Colonic mucosa (tissue), 4 donors: ENCODE data around the gene MTA1. TPM values are rescaled to one million over a fixed set of nuclear protein-coding genes. Genes with fewer than 3 reads are reported as not detected.

Experiments
- DNase-seq: peaks from one replicate; pipeline ENCODE4 v3.0.0-alpha.2; 2020
- H3K27ac ChIP-seq: fragments of 200-600 bp; one replicate; pipeline ENCODE4 v1.8.0; 2021
- H3K27me3 ChIP-seq: fragments of 200-600 bp; one replicate; pipeline ENCODE4 v1.8.0; 2021
- H3K36me3 ChIP-seq: fragments of 200-600 bp; one replicate; pipeline ENCODE4 v1.8.0; 2021
- H3K4me1 ChIP-seq: fragments of 200-600 bp; one replicate; pipeline ENCODE4 v1.8.0; 2021; ENCODE audit warnings: mild to moderate bottlenecking
- H3K4me3 ChIP-seq: fragments of 200-600 bp; one replicate; pipeline ENCODE4 v1.8.0; 2021
- H3K9ac ChIP-seq, 2 donors: one replicate each; pipeline ENCODE4 v1.7.0; 2013; ENCODE audit warnings: control low read depth in 2 of 2, low read depth in 2 of 2, low read length in 2 of 2
- H3K9me3 ChIP-seq: fragments of 200-600 bp; one replicate; pipeline ENCODE4 v1.8.0; 2021
- CTCF ChIP-seq: fragments of 200-600 bp; IDR thresholded peaks from one replicate; pipeline ENCODE4 v1.8.0; 2022; ENCODE audit warnings: antibody characterized with exemption, mild to moderate bottlenecking
- intact Hi-C: fragments of 100-400 bp; cut with DNase I; formaldehyde crosslinking; loops from one replicate; pipeline ENCODE4 v1.14.1; 2022
- total RNA-seq, 2 donors: library from RNA; stranded (reverse); fragmentation: NEBNext Ultra II Directional in 1 of 2; extraction: Animal tissue kit (Norgen Biotek cat#: 25700) in 1 of 2; gene quantifications; one replicate each; pipeline ENCODE4 v1.2.1, GENCODE V29; 2021
- donor health status: healthy.
- donor health status: DM: no; HTN: no; CAD: no.
- donor health status: DM: no; HTN: no; CAD: no.

The MTA1 gene
- total RNA-seq, 2 donors from 2014 or later, result 47.0 to 90.2 TPM

DNA sequence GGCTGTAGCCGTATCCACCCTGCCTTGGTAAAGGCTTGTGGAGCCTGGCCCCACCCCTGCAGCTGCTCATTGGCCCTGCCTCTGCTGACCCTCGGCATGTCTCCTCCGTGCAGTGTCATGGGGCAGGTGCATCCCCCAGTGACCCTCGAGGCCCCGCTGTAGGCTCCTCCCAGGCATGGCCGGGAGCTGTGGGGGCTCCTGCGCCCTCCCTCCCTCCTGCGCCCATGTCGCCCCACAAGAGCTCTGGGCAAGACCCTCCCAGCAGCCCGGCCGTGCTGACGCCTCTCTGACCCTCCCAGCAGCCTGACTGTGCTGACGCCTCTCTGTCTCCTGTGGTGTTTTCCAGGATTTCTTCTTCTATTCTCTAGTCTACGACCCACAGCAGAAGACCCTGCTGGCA, 34.2 kb downstream of the MTA1 start:
- Histone ChIP-seq H3K4me1 (no peaks in the 10 kb centered on the region), H3K27ac (no peak overlapping the region), H3K36me3 (no peaks in the 10 kb centered on the region), H3K4me3 (no peak overlapping the region), H3K27me3 (no peaks in the 10 kb centered on the region), H3K9ac (no peak overlapping the region), H3K9me3 (no peaks in the 10 kb centered on the region)
- DNase-seq, result no peak
- no peak for TF ChIP-seq CTCF
- intact Hi-C loops, result no loop called here

GRCh38 chr14:105455086-105455640, 35.5 kb downstream of the MTA1 start:
- no peaks in the 10 kb centered on the region for H3K27me3 ChIP-seq
- no peaks in the 10 kb centered on the region for H3K4me1 ChIP-seq
- no peak overlapping the region for H3K4me3 ChIP-seq
- intact Hi-C loops, result no loop called here
- no peak overlapping the region for H3K9ac ChIP-seq
- no peaks in the 10 kb centered on the region for H3K9me3 ChIP-seq
- no peak for TF ChIP-seq CTCF
- H3K27ac ChIP-seq, result no peak overlapping the region
- DNase-seq, result no peak
- H3K36me3 ChIP-seq, result no peaks in the 10 kb centered on the region

DNA sequence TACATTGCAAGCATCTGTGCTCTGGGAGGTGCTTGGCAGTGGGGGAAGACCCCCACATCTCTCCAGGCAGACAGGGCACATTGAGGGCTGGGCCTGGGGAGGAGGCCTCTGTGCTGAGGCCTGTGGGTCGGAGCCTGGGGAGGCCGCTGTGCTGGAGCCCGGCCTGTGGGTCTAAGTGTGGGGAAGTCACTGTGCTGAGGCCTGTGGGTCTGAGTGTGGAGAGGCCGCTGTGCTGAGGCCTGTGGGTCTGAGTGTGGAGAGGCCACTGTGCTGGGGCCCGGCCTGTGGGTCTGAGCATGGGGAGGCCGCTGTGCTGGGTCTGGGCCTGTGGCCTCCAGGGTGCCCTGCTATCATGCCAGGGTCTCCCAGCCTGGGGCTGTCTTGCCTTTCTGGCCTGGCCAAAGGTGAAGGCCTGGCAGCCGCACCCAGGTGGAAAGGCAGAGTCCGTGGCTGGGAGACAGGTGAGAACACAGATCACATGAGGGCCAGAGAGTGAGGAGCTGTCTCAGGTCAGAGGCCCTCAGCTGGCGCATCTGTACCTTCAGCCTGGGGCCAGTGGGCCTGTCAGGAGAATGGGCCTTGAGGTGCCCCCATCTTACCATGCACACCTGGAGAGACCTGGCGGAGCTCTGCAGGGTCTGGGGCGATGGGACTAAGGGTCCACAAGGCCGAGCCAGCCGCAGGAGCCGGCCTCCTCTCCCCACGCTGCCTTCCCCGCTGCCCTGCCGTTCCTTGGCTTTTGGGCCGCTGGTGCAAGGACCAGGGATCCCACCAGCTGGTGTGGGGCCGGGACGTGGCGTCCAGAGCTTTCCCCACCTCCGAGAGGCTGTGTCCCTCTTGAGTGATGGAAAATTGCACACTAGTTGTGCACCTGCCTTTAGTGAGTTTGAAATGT, 36.4 kb downstream of the MTA1 start:
- DNase-seq, result no peak
- no peak for TF ChIP-seq CTCF
- intact Hi-C loops, result no loop called here
- Histone ChIP-seq H3K27me3 (no peaks in the 10 kb centered on the region), H3K4me1 (no peaks in the 10 kb centered on the region), H3K9ac (no peak overlapping the region), H3K9me3 (no peaks in the 10 kb centered on the region), H3K4me3 (no peak overlapping the region), H3K27ac (no peak overlapping the region), H3K36me3 (no peaks in the 10 kb centered on the region)

DNA sequence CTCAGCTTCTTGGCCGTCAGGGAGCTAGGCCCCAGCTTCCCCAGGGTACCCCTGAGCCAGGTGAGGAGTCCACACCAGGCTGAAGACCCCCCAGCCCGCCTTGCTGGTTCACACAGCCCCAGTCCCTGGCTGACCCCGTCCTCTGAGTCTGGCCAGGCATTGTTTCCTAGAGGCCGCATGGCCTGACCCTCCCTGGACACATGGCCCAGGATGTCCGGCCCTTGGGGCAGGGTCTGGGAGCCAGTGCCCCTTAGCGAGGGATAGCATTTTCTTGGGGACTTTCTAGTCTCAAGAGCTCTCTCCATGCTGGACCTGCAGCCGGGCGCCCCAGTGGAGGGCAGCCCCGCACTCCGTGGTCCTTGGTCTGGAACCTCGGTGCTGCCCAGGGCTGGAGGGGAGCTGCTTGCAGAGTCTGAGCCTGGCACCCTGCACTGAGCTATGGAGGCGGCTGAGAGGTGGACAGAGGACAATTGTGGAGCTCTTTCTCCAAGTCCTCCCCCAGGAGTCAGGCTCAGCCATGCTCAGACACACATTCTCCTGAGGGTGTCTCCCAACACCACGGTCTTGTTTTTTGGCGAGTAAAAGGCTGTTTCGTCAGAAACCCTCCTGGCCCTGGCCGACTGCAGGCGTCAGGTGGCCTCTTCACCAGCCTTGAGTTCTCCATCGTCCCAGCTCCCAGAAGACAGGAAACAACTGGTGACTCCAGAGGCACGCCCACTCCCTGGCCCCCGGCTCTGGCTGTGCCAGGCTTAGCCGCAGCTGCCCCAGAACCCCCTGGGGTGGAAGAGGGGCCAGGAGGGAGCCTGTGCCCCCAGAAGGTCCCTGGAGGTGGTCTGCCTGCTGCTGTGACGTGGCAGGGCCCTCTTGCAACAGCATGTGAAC, 37.4 kb downstream of the MTA1 start:
- H3K9ac ChIP-seq, result no peak overlapping the region
- DNase-seq, result no peak
- intact Hi-C loops, result no loop called here
- H3K27me3 ChIP-seq, result no peaks in the 10 kb centered on the region
- no peaks in the 10 kb centered on the region for H3K36me3 ChIP-seq
- TF ChIP-seq CTCF, result no peak
- H3K27ac ChIP-seq, result no peak overlapping the region
- H3K9me3 ChIP-seq, result no peaks in the 10 kb centered on the region
- H3K4me3 ChIP-seq, result no peak overlapping the region
- no peaks in the 10 kb centered on the region for H3K4me1 ChIP-seq

DNA sequence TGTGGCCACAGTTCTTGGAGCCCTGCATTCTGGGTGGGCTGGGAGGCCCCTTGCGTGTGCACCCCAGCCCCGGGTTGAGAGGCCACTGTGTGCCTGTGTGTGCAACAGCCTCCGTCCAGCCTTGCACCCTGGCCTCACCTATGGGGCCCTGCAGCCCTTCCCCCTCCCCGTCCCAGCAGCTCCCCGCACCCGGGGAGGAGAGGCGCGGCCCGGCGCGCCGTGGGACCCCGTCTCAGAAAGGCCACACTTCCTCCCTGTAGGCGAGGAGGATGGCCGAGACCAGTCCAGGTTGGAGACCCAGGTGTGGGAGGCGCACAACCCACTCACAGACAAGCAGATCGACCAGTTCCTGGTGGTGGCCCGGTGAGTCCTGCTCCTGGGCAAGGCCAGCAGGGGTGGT, 38.4 kb downstream of the MTA1 start:
- Histone ChIP-seq H3K9me3 (no peaks in the 10 kb centered on the region), H3K27ac (no peak overlapping the region), H3K36me3 (no peaks in the 10 kb centered on the region), H3K4me3 (no peak overlapping the region), H3K27me3 (no peaks in the 10 kb centered on the region), H3K4me1 (no peaks in the 10 kb centered on the region), H3K9ac (no peak overlapping the region)
- no peak for TF ChIP-seq CTCF
- intact Hi-C loops, result no loop called here
- DNase-seq, result no peak
